ENCODE results near the gene CDHR2.

- TF ChIP-seq BACH2 (CRISPR knock-in tag; IDR thresholded peaks at IDR 0.05; ENCODE audit: borderline replicate concordance), result no peak
- no peak for TF ChIP-seq CREB5 (CRISPR knock-in tag; IDR thresholded peaks at IDR 0.05; ENCODE audit: low read depth)
- no peak for TF ChIP-seq ZFP3 (CRISPR knock-in tag; IDR thresholded peaks at IDR 0.05)
- no peak for TF ChIP-seq ARNTL (CRISPR knock-in tag; IDR thresholded peaks at IDR 0.05; ENCODE audit: borderline replicate concordance, low read depth)
- TF ChIP-seq CSRNP3 (CRISPR knock-in tag; IDR thresholded peaks at IDR 0.05), result no peak
- no peak for TF ChIP-seq ZC3H10 (CRISPR knock-in tag; IDR thresholded peaks at IDR 0.05)
- TF ChIP-seq SNAI2 (CRISPR knock-in tag; IDR thresholded peaks at IDR 0.05), result no peak
- TF ChIP-seq RARB (CRISPR knock-in tag; IDR thresholded peaks at IDR 0.05), result no peak
- no peak for TF ChIP-seq TOX (CRISPR knock-in tag; IDR thresholded peaks at IDR 0.05; ENCODE audit: borderline replicate concordance)
- TF ChIP-seq PATZ1 (CRISPR knock-in tag; IDR thresholded peaks at IDR 0.05; ENCODE audit: borderline replicate concordance), result no peak
- no peak for TF ChIP-seq ZFP30 (CRISPR knock-in tag; IDR thresholded peaks at IDR 0.05)
- TF ChIP-seq PPARA (CRISPR knock-in tag; IDR thresholded peaks at IDR 0.05; ENCODE audit: borderline replicate concordance), result no peak
- no peak for TF ChIP-seq OSR1 (CRISPR knock-in tag; IDR thresholded peaks at IDR 0.05)
Observed at GRCh38 chr5:176612855-176613254, 63.7 kb downstream of the CDHR2 start.
